Measurements from ENCODE around the gene GJB3.

DNA sequence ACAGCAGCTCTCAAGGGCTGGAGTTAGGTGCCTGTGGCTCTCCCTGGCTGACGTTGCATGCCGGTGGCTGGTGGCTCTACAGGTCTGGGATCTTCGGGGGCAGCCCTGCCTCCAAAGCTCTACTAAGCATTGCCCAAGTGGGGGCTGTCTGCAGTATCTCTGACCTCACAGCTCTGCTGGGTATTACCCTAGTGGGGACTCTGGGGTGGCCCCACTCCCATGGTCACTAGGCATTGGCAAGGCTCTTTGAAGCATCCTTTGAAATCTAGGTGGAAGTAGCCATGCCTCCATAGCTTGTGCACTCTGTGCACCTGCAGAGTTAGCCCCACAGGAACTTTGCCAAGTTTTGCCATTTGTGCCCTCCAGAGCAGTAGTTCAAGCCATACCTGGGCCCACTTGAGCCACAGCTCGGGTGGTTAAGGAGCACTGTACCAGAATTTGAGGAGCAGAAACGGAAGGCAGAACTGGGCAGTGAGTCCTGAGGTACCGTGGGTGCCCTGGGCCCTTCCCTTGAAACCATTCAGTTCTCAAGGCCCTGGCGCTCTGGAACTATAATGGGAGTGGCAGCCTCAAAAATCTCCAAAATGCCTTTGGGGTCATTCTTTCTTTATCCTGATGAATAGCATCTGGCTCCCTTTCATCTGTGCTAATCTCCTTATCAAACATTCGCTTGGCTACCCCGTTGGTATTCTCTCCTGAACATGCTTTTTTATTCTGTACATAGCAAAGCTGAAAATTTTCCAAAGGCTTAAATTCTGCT lies 27.2 kb downstream of the GJB3 start:
- no peak for TF ChIP-seq POLR2A (IDR thresholded peaks at IDR 0.05; ENCODE audit: borderline replicate concordance, extremely low read depth, insufficient read depth, insufficient read length)
- no peak for TF ChIP-seq SP1 (IDR thresholded peaks at IDR 0.05; ENCODE audit: low read depth)
- TF ChIP-seq, protein P1, sequence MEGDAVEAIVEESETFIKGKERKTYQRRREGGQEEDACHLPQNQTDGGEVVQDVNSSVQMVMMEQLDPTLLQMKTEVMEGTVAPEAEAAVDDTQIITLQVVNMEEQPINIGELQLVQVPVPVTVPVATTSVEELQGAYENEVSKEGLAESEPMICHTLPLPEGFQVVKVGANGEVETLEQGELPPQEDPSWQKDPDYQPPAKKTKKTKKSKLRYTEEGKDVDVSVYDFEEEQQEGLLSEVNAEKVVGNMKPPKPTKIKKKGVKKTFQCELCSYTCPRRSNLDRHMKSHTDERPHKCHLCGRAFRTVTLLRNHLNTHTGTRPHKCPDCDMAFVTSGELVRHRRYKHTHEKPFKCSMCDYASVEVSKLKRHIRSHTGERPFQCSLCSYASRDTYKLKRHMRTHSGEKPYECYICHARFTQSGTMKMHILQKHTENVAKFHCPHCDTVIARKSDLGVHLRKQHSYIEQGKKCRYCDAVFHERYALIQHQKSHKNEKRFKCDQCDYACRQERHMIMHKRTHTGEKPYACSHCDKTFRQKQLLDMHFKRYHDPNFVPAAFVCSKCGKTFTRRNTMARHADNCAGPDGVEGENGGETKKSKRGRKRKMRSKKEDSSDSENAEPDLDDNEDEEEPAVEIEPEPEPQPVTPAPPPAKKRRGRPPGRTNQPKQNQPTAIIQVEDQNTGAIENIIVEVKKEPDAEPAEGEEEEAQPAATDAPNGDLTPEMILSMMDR (IDR thresholded peaks at IDR 0.05 in 2 of 3, conservative IDR thresholded peaks at IDR 0.05 in 1 of 3; ENCODE audit: borderline replicate concordance in 1 of 3, insufficient read depth in 1 of 3, low read depth in 2 of 3, low read length in 2 of 3) = no peak
- no peak for TF ChIP-seq EZH2 (IDR thresholded peaks at IDR 0.05)
- no peak for TF ChIP-seq CEBPB (IDR thresholded peaks at IDR 0.05; ENCODE audit: low read depth)
- TF ChIP-seq, protein P2, sequence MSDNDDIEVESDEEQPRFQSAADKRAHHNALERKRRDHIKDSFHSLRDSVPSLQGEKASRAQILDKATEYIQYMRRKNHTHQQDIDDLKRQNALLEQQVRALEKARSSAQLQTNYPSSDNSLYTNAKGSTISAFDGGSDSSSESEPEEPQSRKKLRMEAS (IDR thresholded peaks at IDR 0.05) = no peak

Measured in HCT116 (cell line).